Nephron (organoid): Measurements from ENCODE around the gene LZTFL1.

Experiments
- H3K27ac Mint-ChIP-seq, 3 experiments: 2 replicates each; pipeline ENCODE4 v1.8.0; 2020; ENCODE audit warnings: mixed read lengths in 3 of 3, mild to moderate bottlenecking in 2 of 3, moderate library complexity in 1 of 3
- H3K27me3 Mint-ChIP-seq: 2 replicates; pipeline ENCODE4 v1.8.0; 2021; ENCODE audit warnings: low read depth, mild to moderate bottlenecking, moderate library complexity, mixed read lengths
- H3K36me3 Mint-ChIP-seq: 2 replicates; pipeline ENCODE4 v1.8.0; 2020; ENCODE audit warnings: low read depth, mixed read lengths
- H3K4me1 Mint-ChIP-seq: 2 replicates; pipeline ENCODE4 v1.8.0; 2020; ENCODE audit warnings: mixed read lengths
- H3K4me3 Mint-ChIP-seq, 3 experiments: 2 replicates each; pipeline ENCODE4 v1.8.0; 2020; ENCODE audit warnings: mild to moderate bottlenecking in 3 of 3, mixed read lengths in 3 of 3, moderate library complexity in 2 of 3
- H3K9me3 Mint-ChIP-seq: 2 replicates; pipeline ENCODE4 v1.8.0; 2020; ENCODE audit warnings: mixed read lengths
- CTCF ChIP-seq, 3 experiments: fragments of 200-600 bp; sonication (generic); IDR thresholded peaks; one replicate each; pipeline ENCODE4 v1.5.0; 2021; ENCODE audit warnings: antibody characterized with exemption in 3 of 3; ENCODE audit not compliant: unreplicated experiment in 3 of 3

Gene LZTFL1

GRCh38 chr3:45869638-45870037, 27.7 kb upstream of the LZTFL1 start:
- peaks cover 13% of the 10 kb centered on the region for H3K9me3 Mint-ChIP-seq
- no peak overlapping the region for H3K27ac Mint-ChIP-seq
- H3K4me3 Mint-ChIP-seq: no peak overlapping the region
- H3K36me3 Mint-ChIP-seq: no peaks in the 10 kb centered on the region
- TF ChIP-seq CTCF (IDR thresholded peaks at IDR 0.05; ENCODE audit: unreplicated experiment in 3 of 3): no peak
- peaks cover 7% of the 10 kb centered on the region for H3K27me3 Mint-ChIP-seq
- H3K4me1 Mint-ChIP-seq: no peaks in the 10 kb centered on the region

GRCh38 chr3:45868650-45869049, 26.7 kb upstream of the LZTFL1 start:
- peaks cover 7% of the 10 kb centered on the region for H3K27me3 Mint-ChIP-seq
- H3K4me3 Mint-ChIP-seq: no peak overlapping the region
- H3K4me1 Mint-ChIP-seq: no peaks in the 10 kb centered on the region

GRCh38 chr3:45868213-45868612, 26.3 kb upstream of the LZTFL1 start:
- no peak for TF ChIP-seq CTCF (IDR thresholded peaks at IDR 0.05; ENCODE audit: unreplicated experiment in 3 of 3)
- H3K36me3 Mint-ChIP-seq: no peaks in the 10 kb centered on the region

More at GRCh38 chr3:45868650-45869049, 26.7 kb upstream of the LZTFL1 start:
- Mint-ChIP-seq H3K9me3 (peaks cover 8% of the 10 kb centered on the region), H3K36me3 (no peaks in the 10 kb centered on the region), H3K27ac (no peak overlapping the region)
- TF ChIP-seq CTCF (IDR thresholded peaks at IDR 0.05; ENCODE audit: unreplicated experiment in 3 of 3): no peak

DNA sequence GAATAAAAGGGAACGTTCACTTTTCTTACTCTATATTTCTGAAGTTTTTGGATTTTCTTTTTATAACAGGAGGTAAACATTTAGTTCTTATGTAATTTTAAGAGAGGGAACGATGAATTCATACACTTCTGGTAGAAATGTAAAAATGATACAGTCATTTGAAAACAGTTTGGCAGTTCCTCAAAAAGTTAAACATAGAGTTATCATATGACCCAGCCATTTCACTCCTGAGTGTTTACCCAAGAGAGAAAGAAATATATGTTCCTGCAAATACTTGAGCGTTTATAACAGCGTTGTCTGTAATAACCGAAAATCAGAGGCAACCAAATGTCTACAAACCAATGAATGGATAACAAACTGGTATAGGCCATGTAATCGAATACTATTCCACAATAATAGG, 23.6 kb upstream of the LZTFL1 start:
- no peak overlapping the region for H3K27ac Mint-ChIP-seq
- peaks cover 5% of the 10 kb centered on the region for H3K27me3 Mint-ChIP-seq
- H3K4me1 Mint-ChIP-seq: peaks cover 5% of the 10 kb centered on the region
- peaks cover 8% of the 10 kb centered on the region for H3K9me3 Mint-ChIP-seq
- H3K36me3 Mint-ChIP-seq: no peaks in the 10 kb centered on the region
- H3K4me3 Mint-ChIP-seq: no peak overlapping the region
- no peak for TF ChIP-seq CTCF (IDR thresholded peaks at IDR 0.05; ENCODE audit: unreplicated experiment in 3 of 3)

More at GRCh38 chr3:45868213-45868612, 26.3 kb upstream of the LZTFL1 start:
- H3K27me3 Mint-ChIP-seq: peaks cover 12% of the 10 kb centered on the region
- peaks cover 10% of the 10 kb centered on the region for H3K9me3 Mint-ChIP-seq
- H3K4me3 Mint-ChIP-seq: no peak overlapping the region
- no peak overlapping the region for H3K27ac Mint-ChIP-seq
- H3K4me1 Mint-ChIP-seq: no peaks in the 10 kb centered on the region

- H3K4me3 Mint-ChIP-seq: no peak overlapping the region
- no peaks in the 10 kb centered on the region for H3K36me3 Mint-ChIP-seq
- peaks cover 8% of the 10 kb centered on the region for H3K9me3 Mint-ChIP-seq
- H3K27me3 Mint-ChIP-seq: peaks cover 5% of the 10 kb centered on the region
- no peak for TF ChIP-seq CTCF (IDR thresholded peaks at IDR 0.05; ENCODE audit: unreplicated experiment in 3 of 3)
- H3K4me1 Mint-ChIP-seq: peaks cover 5% of the 10 kb centered on the region
- H3K27ac Mint-ChIP-seq: no peak overlapping the region
These were observed 23.0 kb upstream of the LZTFL1 start for GRCh38 chr3:45864760-45865519.
